Stimulated activated CD4-positive, alpha-beta T cell treated with anti-CD3 and anti-CD28 coated beads, Interleukin-1b, Interleukin-23, amount 100 ng/mL, for 24 hours (primary cell): Measurements from ENCODE around the gene MAN1A2.

Experiments used
- DNase-seq, 4 experiments: peaks; one replicate each; pipeline ENCODE4 v3.0.0-alpha.2; 2020; ENCODE audit warnings: low read depth in 4 of 4, low spot score in 1 of 4

MAN1A2 gene

GRCh38 chr1:117359561-117360289 is 7.5 kb upstream of the MAN1A2 start:
- no peak for DNase-seq

- no peak for DNase-seq
Measured at GRCh38 chr1:117362986-117363385, 4.3 kb upstream of the MAN1A2 start.

- DNase-seq = no peak
Measured at GRCh38 chr1:117363571-117364048, 3.6 kb upstream of the MAN1A2 start.

GRCh38 chr1:117364240-117364639 is 3.0 kb upstream of the MAN1A2 start:
- DNase-seq = no peak

GRCh38 chr1:117365350-117366176 is 1.7 kb upstream of the MAN1A2 start:
- no peak for DNase-seq

GRCh38 chr1:117366177-117367045 is 838 bp upstream of the MAN1A2 start:
- DNase-seq = peak; percentile 49 to 76 (median 64)

GRCh38 chr1:117368116-117369108 is 1.2 kb downstream of the MAN1A2 start:
- DNase-seq = no peak

GRCh38 chr1:117370071-117370470 is 2.8 kb downstream of the MAN1A2 start:
- DNase-seq = no peak

GRCh38 chr1:117370509-117370908 is 3.3 kb downstream of the MAN1A2 start:
- DNase-seq = no peak

- DNase-seq = no peak
Measured at GRCh38 chr1:117371441-117372151, 4.3 kb downstream of the MAN1A2 start.

- DNase-seq = no peak
Measured at GRCh38 chr1:117372863-117373412, 5.7 kb downstream of the MAN1A2 start.

- DNase-seq = no peak
Measured at GRCh38 chr1:117373932-117374331, 6.7 kb downstream of the MAN1A2 start.

GRCh38 chr1:117375327-117375726 is 8.1 kb downstream of the MAN1A2 start:
- DNase-seq = no peak

GRCh38 chr1:117387060-117387633 is 19.9 kb downstream of the MAN1A2 start:
- no peak for DNase-seq

- no peak for DNase-seq
Measured at GRCh38 chr1:117388328-117388727, 21.1 kb downstream of the MAN1A2 start.

GRCh38 chr1:117389284-117389683 is 22.0 kb downstream of the MAN1A2 start:
- no peak for DNase-seq

- DNase-seq = no peak
Measured at GRCh38 chr1:117389779-117390178, 22.5 kb downstream of the MAN1A2 start.

- DNase-seq = no peak
Measured at GRCh38 chr1:117392771-117393170, 25.5 kb downstream of the MAN1A2 start.

GRCh38 chr1:117396074-117396473 is 28.8 kb downstream of the MAN1A2 start:
- DNase-seq = no peak
